GM21825 (cell line): ENCODE results near the gene AUNIP.

Experiments used
- ATAC-seq: cut with Tn5 transposase; IDR thresholded peaks from one replicate; pipeline ENCODE4 v1.9.1; 2021; ENCODE audit warnings: mild to moderate bottlenecking, moderate library complexity; ENCODE audit not compliant: unreplicated experiment

The AUNIP gene

GRCh38 chr1:25813071-25813733 lies 46.1 kb downstream of the AUNIP start:
- ATAC-seq, result no peak

- no peak for ATAC-seq
Observed at GRCh38 chr1:25811384-25812082, 47.7 kb downstream of the AUNIP start.

DNA sequence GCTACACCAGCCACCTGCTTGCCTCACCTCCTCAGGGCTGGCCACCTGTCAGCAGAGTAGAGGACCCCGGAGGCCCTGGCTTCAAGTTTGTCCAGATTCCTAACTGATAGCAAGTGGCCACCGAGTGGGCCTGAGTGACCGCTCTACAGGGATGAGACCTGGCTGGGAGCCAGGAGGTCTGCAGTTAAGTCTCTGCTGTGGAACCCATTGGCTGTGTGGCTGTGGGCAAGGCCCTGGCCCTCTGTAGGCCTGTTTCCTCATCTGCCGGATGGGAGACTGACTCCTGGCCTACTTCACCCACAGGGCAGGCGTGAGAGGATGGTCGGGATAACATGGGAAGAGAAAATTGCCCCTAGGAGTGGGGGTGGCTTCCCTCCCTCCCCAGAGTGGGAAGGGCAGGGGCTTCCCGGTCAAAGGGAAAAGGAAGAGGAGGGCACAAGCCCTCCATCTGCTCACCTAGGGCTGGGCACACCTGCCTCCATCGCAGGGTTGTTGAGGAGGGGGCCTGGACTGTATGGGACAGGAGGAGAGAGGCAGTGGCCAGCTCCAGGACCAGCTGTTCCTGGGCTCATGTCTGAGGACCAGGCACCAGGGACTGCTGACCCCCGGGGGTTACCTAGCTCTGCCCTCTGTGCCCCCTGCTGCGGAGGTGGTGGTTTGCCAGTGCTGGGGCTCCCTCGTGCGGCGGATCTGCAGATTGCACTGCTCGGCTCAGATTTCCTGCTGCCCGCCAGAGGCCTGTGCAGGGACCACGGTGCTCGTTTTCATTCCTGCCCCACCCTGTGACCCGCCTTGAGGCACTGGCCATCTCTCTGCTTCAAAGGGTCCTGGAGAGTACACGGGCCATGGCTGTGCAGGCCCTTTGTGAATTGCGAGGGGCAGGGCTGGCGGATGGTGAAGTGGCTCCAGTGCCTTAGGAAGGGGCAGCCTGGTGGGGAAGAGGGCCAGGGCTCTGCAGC lies 48.6 kb downstream of the AUNIP start:
- ATAC-seq, result no peak

DNA sequence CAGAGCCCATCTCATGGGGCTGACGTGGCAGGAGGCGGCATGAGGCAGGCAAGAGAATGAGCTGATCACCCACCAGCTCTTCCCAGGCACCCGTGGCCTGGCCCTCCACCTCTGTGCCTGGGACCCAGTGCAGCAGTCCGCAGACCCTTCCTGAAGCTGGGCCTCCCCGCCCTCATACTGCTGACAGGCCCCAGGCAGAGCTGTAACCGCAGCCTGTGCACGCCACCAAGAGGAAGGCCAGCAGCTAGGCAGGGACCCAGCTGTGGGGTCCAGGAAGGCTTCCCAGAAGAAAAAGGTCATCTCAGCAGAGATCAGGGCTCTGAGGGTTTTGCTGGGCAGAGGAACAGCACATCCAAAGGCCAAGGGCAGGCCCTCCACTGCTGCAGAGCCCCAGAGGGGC lies 49.3 kb downstream of the AUNIP start:
- no peak for ATAC-seq

- ATAC-seq, result no peak
Observed at GRCh38 chr1:25809283-25809926, 49.9 kb downstream of the AUNIP start.

DNA sequence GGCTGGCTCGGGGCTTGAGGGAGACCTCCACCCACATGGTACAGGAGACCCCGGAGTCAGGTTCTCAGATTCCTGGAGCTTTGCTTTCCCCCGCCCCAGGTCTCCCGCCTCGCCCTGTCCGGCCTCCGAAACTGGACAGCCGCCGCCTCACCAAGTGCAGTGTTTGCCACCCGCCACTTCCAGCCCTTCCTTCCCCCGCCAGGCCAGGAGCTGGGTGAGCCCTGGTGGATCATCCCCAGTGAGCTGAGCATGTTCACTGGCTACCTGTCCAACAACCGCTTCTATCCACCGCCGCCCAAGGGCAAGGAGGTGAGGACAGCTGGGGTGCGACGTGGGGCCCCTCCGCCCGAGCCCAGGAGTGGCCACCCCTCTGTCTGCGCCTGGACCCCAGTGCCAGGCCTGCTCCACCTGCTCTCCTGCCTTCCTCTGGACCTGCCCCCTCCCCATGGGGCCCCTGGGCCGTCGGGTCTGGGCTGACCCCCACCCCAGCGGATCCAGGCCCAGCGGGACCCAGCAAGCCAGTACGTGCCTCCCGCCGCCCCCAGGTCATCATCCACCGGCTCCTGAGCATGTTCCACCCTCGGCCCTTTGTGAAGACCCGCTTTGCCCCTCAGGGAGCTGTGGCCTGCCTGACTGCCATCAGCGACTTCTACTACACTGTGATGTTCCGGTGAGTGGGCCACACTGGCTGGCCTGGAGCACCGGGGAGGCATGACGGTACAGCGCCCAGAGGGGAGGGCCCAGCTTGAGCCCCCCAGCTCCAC lies 50.6 kb downstream of the AUNIP start:
- ATAC-seq, result no peak

GRCh38 chr1:25807480-25808390 lies 51.5 kb downstream of the AUNIP start:
- ATAC-seq, result no peak

DNA sequence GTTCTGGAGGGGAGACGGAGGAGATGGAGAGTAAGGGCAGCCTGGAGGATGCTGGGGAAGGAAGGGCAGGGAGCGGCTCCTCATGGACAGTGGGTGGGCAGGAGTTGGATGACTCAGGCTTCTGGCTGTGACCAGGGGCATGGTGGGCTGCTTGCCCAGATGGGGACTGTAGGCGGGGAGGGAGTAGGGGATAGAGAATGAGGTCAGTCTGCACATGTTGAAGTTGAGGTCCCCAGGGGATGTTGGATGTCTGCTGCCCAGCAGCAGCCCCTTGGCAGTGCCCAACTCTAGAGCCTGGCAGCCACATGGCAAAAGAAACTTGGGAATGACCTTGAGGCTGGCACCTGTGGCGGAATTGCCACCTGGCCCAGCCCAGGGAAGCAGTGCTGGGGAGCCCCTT lies 52.8 kb downstream of the AUNIP start:
- ATAC-seq, result no peak

- ATAC-seq, result no peak
Observed at GRCh38 chr1:25805863-25806225, 53.4 kb downstream of the AUNIP start.

- ATAC-seq, result no peak
Observed at GRCh38 chr1:25804964-25805862, 54.0 kb downstream of the AUNIP start.

GRCh38 chr1:25804244-25804963 lies 54.9 kb downstream of the AUNIP start:
- no peak for ATAC-seq

GRCh38 chr1:25803368-25803767 lies 55.9 kb downstream of the AUNIP start:
- ATAC-seq, result no peak

DNA sequence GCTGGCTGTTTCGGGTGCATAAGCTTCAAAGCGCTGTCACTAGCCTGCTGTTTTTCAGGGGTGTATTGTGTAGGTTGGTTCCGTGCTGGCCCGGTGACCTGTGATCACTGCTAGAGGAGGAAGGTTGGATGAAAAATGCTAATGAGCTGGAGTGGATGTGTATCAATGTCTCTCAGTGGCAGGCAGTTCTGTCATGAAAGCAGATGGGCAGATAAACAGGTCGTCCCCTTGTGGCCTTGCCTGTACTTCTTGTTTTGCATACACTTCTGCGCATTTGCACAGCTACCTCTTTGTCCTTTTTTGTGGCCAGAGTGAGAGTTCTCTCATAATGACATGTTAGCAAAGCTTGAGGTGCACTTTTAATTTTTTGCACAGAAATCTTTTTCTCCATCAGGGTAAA lies 56.3 kb downstream of the AUNIP start:
- no peak for ATAC-seq

DNA sequence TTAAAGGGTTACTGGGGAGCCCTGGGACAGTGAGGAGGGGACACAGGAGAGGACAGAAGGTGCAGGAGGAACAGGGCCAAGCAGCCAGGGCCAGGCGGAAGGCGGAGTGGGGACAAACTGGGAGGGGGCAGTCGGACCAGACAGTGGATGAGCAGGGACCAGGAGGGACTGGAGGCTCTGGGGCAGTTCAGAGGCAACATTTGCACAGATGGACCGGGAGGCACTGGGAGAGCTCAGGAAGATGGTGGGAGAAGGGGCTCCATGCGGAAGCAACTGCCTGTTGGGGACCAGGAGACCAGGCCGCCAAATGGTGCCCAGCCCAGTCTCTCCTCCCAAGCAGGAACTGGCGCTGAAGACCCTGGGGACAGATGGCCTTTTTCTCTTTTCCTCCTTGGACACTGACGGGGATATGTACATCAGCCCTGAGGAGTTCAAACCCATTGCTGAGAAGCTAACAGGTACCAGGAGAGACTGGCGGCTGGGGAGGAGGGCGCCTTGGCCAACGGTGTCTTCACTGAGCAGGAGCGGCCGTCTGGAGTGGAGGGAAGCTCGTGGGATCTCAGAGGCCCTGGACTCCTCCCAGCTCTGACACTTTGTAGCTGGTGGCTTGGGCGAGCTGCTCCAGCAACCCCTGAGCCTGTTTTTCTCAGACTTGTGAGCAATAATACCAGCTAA lies 58.4 kb downstream of the AUNIP start:
- no peak for ATAC-seq

- ATAC-seq, result no peak
Observed at GRCh38 chr1:25799935-25800702, 59.1 kb downstream of the AUNIP start, which contains the start of gene SELENON. Gene SELENON (plus strand): TSS chr1:25800193. CDS start chr1:25800231, 38 bp downstream.

DNA sequence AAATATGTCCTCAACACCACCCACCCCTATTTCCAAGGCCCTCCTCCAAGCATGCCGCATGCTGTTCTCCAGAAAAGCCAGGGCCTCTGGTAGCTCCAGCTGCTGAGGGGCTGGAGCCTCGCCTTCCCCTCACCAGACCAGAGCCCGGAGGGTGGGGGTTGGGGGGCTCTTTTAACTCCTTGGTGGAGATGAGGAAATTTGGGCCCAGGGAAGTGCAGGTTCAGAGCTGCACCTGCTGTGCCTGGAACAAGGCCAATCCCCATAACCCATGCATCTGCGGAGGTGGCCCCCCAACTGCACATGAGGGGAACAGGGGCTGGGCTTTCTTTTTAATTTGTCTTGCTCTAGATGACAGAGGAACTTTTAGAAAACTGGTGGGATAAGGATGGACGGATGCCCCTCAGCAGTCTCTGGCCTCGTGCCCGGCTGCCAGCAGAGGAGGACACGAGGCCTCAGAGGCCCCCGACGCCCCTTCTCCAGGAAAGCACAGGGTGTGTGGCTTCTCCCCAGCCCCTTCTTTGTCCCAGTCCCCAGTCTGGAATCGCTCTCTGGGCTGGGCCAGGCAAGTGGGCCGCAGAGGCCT lies 59.8 kb downstream of the AUNIP start:
- ATAC-seq, result no peak
